GM12892 (cell line): Measurements from ENCODE around the gene TTYH2.

Experiments used
- POLR2A ChIP-seq: IDR thresholded peaks from 2 replicates; pipeline ENCODE4 v1.6.1; 2011; ENCODE audit warnings: low read depth, low read length, control low read depth
- POLR2AphosphoS5 ChIP-seq: IDR thresholded peaks from 2 replicates; pipeline ENCODE4 v1.6.1; 2011; ENCODE audit warnings: low read depth, low read length, control low read depth
- TAF1 ChIP-seq: IDR thresholded peaks from 2 replicates; pipeline ENCODE4 v1.6.1; 2011; ENCODE audit warnings: low read depth, mild to moderate bottlenecking, control low read depth, low read length, borderline replicate concordance

DNA sequence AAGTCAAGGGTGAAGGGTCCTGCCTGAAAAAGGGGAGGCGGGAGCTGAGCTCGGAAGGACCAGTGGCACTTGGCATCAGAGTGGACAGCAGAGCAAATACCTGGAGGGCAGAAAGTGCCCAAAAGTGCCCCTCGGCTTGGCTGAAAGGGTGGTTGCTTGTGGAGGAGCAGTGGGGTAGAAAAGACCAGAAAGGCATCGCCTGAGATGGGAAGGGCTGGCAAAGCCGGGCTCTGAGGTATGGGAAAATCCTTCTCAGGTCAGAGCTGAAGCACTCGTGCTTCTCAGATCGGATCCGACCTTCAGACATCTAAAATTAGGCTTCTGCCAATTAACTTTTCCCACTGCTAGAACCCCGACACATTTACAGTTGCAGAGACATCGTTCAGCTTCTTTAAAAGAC is 11.4 kb upstream of the TTYH2 start:
- TF ChIP-seq POLR2A, result no peak
- no peak for TF ChIP-seq POLR2AphosphoS5
- TF ChIP-seq TAF1, result no peak
